Measurements from ENCODE around the gene SUSD2.
A peak's percentile ranks its signal among the peaks of the same experiment; 100 is the strongest.
"Not testable (repeated sequence)": the region's sequence is repeated elsewhere in the genome, so short reads cannot be mapped to it uniquely, and the experiment has no call there.

Gene SUSD2

GRCh38 chr22:24177045-24177444, 4.2 kb upstream of the SUSD2 start:
- no peak for DNase-seq

- DNase-seq, result no peak
Observed at GRCh38 chr22:24177456-24177855, 3.8 kb upstream of the SUSD2 start.

DNA sequence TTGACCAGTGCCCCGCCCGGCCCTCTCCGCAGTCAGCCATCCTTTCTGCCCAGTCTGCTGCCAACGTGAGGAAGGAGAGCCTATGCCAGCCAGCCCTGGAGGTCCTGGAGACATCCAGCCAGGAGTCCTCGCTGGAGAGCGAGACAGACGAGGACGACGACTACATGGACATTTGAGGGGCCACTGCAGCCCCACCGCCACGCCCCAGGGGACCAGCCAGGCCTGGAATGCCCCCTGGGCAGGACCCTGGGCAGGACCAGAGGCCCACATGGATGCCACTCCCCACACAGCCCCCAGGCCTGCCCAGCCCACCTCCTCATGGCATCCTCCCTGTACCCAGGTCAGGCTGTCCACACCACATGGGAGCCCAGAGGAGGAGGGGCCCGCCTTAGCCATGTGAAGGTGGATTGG, 3.3 kb upstream of the SUSD2 start:
- no peak for DNase-seq

DNA sequence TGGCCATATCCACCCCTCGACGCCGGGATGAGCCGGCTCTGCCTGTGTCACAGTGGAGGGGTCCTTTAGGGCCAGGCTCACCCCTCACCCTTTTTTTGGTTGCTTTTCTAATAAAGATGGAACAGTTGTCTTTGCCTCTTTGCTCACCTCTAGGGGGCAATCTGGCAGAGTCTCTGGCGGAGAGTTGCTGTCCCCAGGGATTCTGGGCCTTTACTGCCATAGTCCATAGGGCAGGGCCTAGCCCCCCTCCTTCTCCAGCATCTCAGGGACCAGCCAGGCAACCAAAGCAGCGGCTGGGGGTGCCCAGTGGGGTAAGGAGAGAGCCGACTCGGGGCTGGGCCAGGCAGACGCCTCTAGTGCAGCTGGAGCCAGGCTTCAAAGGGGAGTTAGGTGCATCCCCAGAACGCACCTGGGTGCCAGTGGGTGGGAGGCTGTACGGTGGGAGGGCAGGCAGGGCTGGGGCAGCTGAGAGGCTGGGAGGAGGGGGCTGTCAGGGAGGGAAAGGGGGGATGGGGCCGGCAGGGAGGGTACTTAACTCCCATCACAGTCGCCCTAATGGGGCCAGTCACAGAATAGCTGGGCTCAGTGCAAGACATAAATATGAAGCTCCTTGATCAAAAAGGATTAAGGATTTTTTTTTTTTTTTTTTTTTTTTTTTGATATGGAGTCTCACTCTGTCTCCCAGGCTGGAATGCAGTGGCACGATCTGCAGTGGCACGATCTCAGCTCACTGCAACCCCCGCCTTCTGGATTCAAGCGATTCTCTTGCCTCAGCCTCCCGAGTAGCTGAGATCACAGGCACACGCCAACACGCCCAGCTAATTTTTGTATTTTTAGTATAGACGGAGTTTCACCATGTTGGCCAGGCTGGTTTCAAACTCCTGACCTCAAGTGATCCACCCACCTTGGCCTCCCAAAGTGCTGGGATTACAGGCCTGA, 2.5 kb upstream of the SUSD2 start:
- no peak for DNase-seq

- DNase-seq, result no peak
Observed at GRCh38 chr22:24179478-24180210, 1.6 kb upstream of the SUSD2 start.

DNA sequence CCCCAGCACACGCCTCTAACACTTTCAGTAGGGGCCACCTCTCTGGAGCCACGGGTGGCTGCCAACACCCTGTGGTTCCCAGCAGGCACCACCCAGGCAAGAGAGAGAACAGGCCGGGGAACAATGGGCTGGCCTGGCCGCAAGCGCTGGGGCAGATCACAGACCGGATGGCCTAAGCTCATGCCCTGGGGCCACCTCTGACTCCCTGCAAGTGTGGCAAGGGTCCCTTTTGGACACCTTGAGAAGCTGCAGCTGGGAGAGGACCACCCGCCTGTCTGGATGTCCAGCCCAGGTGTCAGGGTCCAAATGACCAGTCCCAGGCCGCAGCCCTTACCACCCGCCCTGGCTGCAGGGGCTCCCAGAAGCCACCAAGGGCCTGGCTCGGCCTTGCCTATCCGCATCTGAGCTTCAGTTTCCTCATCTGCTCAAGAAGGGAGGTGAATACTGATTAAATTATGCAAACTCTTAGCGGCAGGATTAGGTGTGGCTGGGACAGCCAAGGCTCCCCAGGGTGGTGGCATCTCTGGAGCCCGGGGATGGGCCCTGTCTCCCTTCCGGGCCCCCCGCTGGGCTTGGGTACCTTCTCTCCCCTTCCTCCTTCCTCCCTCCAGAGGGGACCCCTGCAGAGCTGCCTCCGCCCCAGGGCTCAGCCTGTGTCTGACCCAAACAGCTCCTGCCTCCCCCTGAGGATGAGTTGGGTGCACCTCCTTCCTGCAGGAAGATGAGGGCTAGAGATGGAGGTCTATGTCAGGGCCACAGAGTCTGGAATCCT, 785 bp upstream of the SUSD2 start:
- no peak for DNase-seq

DNA sequence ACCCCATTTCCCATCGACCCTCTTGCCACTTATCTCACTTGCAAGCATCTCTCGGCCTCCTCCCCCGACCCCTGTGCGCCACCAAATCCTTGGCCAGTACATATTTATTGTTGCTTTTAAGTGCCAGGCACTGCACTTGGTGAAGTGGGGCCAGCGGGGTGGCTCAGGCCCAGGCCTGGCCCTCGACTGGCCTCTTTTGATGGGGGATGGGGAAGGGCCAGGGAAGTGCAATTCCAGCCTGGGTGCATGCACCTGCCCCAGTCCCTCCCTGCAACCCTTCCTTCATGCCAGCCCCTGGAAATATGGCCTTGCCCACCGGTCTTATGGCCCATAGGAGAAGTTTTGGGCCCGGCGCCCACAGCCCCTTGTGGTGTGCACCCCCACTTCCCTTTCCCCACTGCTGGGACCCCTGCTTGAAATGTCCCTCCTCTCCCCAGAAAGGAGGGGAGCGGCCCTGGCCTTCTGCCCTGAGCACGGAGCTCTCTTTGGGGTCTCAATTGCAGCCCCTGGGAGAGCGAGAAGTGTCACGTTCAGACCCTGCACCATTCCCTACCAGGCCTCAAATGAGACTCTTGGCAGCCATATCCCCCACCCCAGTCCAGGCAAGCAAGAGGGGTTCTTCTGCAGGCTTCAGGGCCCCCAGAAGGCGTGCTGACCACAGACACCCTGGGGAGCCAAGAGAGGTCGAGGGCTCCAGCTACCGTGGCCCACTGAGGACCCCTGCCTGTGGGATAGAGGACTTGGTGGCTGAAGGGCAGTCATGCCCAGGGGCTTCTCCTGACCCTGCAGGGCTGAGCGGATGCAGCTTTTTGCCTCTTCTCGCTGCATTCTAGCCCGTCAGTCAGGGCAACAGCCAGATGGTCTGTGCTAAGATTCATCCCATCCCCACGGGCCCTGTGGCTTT, 961 bp downstream of the SUSD2 start:
- peak; percentile 32 for DNase-seq

DNA sequence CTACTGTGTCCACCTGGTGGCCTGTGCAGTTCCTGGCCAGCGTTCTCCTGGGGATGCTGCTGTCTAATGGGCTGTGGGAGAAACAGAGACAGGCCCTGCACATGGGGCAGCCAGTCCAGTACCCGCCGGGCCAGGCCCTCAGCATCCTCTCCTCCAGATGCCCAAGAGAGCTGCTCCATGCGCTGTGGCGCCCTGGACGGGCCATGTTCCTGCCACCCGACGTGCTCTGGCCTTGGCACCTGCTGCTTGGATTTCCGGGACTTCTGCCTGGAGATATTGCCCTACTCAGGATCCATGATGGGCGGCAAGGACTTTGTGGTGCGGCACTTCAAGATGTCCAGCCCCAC, 1.6 kb downstream of the SUSD2 start:
- not testable (repeated sequence) for DNase-seq

GRCh38 chr22:24183321-24184031, 2.2 kb downstream of the SUSD2 start:
- DNase-seq, result no peak

- DNase-seq, result no peak
Observed at GRCh38 chr22:24184057-24184798, 2.9 kb downstream of the SUSD2 start.

DNA sequence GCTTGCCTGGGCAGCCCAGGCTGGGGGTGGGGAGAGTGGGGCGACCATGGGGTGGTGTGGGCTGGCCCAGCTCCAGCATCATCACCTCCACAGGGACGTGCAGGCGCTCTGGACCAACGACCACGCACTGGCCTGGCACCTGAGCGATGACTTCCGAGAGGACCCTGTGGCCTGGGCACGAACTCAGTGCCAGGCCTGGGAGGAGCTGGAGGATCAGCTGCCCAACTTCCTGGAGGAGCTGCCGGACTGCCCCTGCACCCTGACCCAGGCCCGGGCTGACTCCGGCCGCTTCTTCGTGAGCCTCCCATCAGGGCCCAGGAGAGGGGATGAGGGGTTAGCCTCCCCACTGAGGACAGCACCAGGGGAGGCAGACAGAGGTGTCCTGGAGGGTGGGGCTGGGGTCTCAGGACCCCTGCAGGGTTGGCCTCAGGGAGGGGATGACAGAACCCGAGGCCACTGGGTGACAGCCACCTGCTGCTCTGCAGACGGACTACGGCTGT, 3.8 kb downstream of the SUSD2 start:
- no peak for DNase-seq

GRCh38 chr22:24185501-24186351, 4.4 kb downstream of the SUSD2 start:
- no peak for DNase-seq

DNA sequence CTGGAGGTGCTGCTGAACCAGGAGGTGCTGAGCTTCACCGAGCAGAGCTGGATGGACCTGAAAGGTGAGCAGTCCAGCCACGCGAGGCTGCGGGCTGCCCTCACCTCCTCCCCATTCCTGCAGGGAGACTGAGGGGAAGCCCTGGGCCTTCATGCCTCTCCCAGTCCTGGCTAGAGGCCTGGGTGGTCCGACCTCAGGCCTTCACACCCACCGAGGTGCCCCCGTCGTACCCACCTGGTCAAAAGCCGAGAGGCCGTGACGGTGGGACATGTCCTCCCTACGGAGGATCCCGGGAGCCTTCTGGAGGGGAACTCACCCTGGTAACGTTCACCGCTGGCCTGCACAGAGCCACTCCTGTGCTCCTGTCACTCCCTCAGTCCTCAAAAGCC, 5.1 kb downstream of the SUSD2 start:
- no peak for DNase-seq

GRCh38 chr22:24186892-24187670, 5.8 kb downstream of the SUSD2 start:
- no peak for DNase-seq

- DNase-seq, result no peak
Observed at GRCh38 chr22:24187731-24188644, 6.7 kb downstream of the SUSD2 start.

- DNase-seq, result no peak
Observed at GRCh38 chr22:24188705-24189248, 7.5 kb downstream of the SUSD2 start.

Data from CD4-positive, alpha-beta T cell treated with Interleukin-6 for 4 hours (primary cell).